HG03045 (cell line): Measurements from ENCODE around the gene OPTC.
"Not testable (repeated sequence)": the region's sequence is repeated elsewhere in the genome, so short reads cannot be mapped to it uniquely, and the experiment has no call there.

Experiments
- ATAC-seq: cut with Tn5 transposase; IDR thresholded peaks from one replicate; pipeline ENCODE4 v1.9.1; 2021; ENCODE audit warnings: mild to moderate bottlenecking, moderate library complexity; ENCODE audit not compliant: unreplicated experiment

The OPTC gene

GRCh38 chr1:203465146-203465798, 28.7 kb upstream of the OPTC start:
- ATAC-seq: no peak

GRCh38 chr1:203465948-203466347, 28.0 kb upstream of the OPTC start:
- ATAC-seq: no peak

GRCh38 chr1:203466906-203467549, 26.9 kb upstream of the OPTC start:
- ATAC-seq: not testable (repeated sequence)

GRCh38 chr1:203467550-203467921, 26.4 kb upstream of the OPTC start:
- no peak for ATAC-seq

- no peak for ATAC-seq
These were observed 25.6 kb upstream of the OPTC start for GRCh38 chr1:203468326-203468725.

- no peak for ATAC-seq
These were observed 23.7 kb upstream of the OPTC start for GRCh38 chr1:203470240-203470639.

GRCh38 chr1:203471841-203472240, 22.1 kb upstream of the OPTC start:
- ATAC-seq: no peak

GRCh38 chr1:203473281-203473680, 20.7 kb upstream of the OPTC start:
- ATAC-seq: no peak

- no peak for ATAC-seq
These were observed 20.1 kb upstream of the OPTC start for GRCh38 chr1:203473781-203474305.

- no peak for ATAC-seq
These were observed 18.7 kb upstream of the OPTC start, which contains the start of gene PRELP for GRCh38 chr1:203475012-203475981. PRELP (plus strand) TSS chr1:203475806; CDS start chr1:203483185, 7,379 bp downstream.

- no peak for ATAC-seq
These were observed 17.6 kb upstream of the OPTC start for GRCh38 chr1:203476216-203476814.

- no peak for ATAC-seq
These were observed 16.2 kb upstream of the OPTC start for GRCh38 chr1:203477748-203478147.

- ATAC-seq: no peak
These were observed 15.7 kb upstream of the OPTC start for GRCh38 chr1:203478231-203478630.

GRCh38 chr1:203478986-203479385, 15.0 kb upstream of the OPTC start:
- ATAC-seq: no peak

- no peak for ATAC-seq
These were observed 14.3 kb upstream of the OPTC start for GRCh38 chr1:203479646-203480045.

GRCh38 chr1:203480084-203480483, 13.9 kb upstream of the OPTC start:
- ATAC-seq: no peak

- no peak for ATAC-seq
These were observed 13.3 kb upstream of the OPTC start for GRCh38 chr1:203480525-203481084.

- ATAC-seq: no peak
These were observed 12.8 kb upstream of the OPTC start for GRCh38 chr1:203481196-203481595.

- no peak for ATAC-seq
These were observed 7.2 kb upstream of the OPTC start for GRCh38 chr1:203486618-203487370.

GRCh38 chr1:203488539-203488938, 5.4 kb upstream of the OPTC start:
- no peak for ATAC-seq
